Measurements from ENCODE around the gene EPHA8. TPM values are rescaled to one million over a fixed set of nuclear protein-coding genes. Genes with fewer than 3 reads are reported as not detected.

Gene EPHA8
- total RNA-seq, 1 donor from 2014 or later, result not detected

DNA sequence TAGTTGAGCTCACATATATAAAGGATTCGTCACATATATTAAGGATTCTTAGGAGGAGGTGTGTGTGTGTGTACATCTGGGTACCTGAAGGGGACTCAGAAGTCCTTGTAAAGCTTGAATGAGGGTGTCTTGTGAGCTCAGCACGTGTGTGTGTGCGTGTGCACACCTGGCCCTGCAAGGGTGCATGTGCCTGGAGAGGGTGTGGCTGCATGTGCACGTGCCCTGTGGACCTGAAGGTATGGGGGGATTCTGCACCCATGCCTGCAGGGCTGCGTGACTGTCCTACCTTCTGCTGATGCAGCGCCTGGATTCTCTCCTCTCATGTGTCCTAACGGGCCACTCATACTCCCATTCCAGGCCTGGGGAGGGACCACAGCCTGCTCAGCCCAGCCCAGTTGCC is 24.0 kb downstream of the EPHA8 start:
- Mint-ChIP-seq H3K4me3 (no peak overlapping the region), H3K27ac (no peak overlapping the region), H3K36me3 (no peaks in the 10 kb centered on the region), H3K27me3 (ENCODE audit: low read depth) (peaks cover 39% of the 10 kb centered on the region), H3K9me3 (no peaks in the 10 kb centered on the region), H3K4me1 (no peaks in the 10 kb centered on the region)
- TF ChIP-seq, protein P1, sequence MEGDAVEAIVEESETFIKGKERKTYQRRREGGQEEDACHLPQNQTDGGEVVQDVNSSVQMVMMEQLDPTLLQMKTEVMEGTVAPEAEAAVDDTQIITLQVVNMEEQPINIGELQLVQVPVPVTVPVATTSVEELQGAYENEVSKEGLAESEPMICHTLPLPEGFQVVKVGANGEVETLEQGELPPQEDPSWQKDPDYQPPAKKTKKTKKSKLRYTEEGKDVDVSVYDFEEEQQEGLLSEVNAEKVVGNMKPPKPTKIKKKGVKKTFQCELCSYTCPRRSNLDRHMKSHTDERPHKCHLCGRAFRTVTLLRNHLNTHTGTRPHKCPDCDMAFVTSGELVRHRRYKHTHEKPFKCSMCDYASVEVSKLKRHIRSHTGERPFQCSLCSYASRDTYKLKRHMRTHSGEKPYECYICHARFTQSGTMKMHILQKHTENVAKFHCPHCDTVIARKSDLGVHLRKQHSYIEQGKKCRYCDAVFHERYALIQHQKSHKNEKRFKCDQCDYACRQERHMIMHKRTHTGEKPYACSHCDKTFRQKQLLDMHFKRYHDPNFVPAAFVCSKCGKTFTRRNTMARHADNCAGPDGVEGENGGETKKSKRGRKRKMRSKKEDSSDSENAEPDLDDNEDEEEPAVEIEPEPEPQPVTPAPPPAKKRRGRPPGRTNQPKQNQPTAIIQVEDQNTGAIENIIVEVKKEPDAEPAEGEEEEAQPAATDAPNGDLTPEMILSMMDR (IDR thresholded peaks at IDR 0.05; ENCODE audit: unreplicated experiment), result no peak
- DNase-seq (ENCODE audit: low spot score in 2 of 2, unreplicated experiment in 2 of 2), result no peak

DNA sequence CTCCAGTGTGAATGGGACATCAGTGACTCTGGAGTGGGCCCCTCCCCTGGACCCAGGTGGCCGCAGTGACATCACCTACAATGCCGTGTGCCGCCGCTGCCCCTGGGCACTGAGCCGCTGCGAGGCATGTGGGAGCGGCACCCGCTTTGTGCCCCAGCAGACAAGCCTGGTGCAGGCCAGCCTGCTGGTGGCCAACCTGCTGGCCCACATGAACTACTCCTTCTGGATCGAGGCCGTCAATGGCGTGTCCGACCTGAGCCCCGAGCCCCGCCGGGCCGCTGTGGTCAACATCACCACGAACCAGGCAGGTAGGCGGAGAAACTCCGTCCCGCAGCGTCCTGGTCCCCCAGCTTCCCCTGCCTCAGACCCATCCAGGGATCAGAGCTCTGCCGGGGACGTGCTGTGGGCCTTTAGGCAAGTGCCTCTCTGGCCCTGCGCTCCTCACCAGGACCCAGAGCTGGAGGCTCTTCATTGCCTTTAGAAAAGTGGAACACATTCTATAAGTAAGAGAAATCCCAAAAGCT is 25.7 kb downstream of the EPHA8 start:
- Mint-ChIP-seq H3K9me3 (no peaks in the 10 kb centered on the region), H3K27ac (no peak overlapping the region)

DNA sequence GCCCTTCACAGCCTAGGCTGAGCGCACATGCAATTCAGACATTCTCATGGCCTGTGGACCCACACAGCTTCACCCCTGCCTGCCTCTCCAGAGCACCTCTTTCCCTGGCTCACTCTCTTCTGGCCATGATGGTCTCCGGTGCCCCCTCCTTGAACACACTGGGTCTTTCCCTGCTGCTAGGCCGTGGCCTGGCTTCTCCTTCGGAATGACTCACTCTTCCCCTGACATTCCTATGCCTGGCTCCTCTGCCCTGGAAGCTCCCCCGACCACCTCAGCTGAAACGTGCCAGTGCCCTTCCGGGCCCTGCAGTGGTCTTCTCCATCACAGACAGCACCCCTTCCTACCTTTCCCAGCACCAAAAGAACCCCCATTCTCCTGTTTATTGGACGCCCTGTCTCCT is 28.3 kb downstream of the EPHA8 start:
- H3K9me3 Mint-ChIP-seq, result no peaks in the 10 kb centered on the region
- no peak overlapping the region for H3K27ac Mint-ChIP-seq
- H3K4me1 Mint-ChIP-seq, result no peaks in the 10 kb centered on the region
- peaks cover 57% of the 10 kb centered on the region for H3K27me3 Mint-ChIP-seq (ENCODE audit: low read depth)
- no peak for DNase-seq (ENCODE audit: low spot score in 2 of 2, unreplicated experiment in 2 of 2)
- no peak overlapping the region for H3K4me3 Mint-ChIP-seq
- TF ChIP-seq, protein P1 (IDR thresholded peaks at IDR 0.05; ENCODE audit: unreplicated experiment), result no peak
- H3K36me3 Mint-ChIP-seq, result no peaks in the 10 kb centered on the region

More for the DNA sequence above, 25.7 kb downstream of the EPHA8 start:
- TF ChIP-seq, protein P1 (IDR thresholded peaks at IDR 0.05; ENCODE audit: unreplicated experiment), result no peak
- no peak for DNase-seq (ENCODE audit: low spot score in 2 of 2, unreplicated experiment in 2 of 2)
- no peaks in the 10 kb centered on the region for H3K4me1 Mint-ChIP-seq
- peaks cover 49% of the 10 kb centered on the region for H3K27me3 Mint-ChIP-seq (ENCODE audit: low read depth)
- no peaks in the 10 kb centered on the region for H3K36me3 Mint-ChIP-seq
- H3K4me3 Mint-ChIP-seq, result no peak overlapping the region

DNA sequence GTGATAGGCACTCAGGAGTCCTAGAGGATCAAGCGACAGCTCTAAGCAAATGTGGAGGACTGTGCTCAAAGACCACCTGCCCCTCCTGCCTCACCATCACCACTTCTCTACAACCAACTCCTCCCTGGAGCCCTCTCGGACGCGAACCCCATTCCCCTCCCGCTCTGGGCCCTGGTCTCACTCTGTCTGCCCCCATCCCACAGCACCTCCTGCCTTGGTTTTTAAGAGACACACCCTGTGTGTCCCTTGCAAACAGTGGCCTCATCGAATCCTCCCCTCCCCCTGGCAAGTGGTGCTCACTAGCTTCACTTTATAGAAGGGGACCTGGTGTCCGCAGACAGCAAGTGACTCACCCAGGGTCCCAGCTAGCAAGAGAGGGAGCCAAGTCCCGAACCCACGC is 28.8 kb downstream of the EPHA8 start:
- peaks cover 58% of the 10 kb centered on the region for H3K27me3 Mint-ChIP-seq (ENCODE audit: low read depth)
- no peaks in the 10 kb centered on the region for H3K4me1 Mint-ChIP-seq
- no peak overlapping the region for H3K27ac Mint-ChIP-seq
- no peak for DNase-seq (ENCODE audit: low spot score in 2 of 2, unreplicated experiment in 2 of 2)
- H3K9me3 Mint-ChIP-seq, result no peaks in the 10 kb centered on the region
- no peak overlapping the region for H3K4me3 Mint-ChIP-seq
- TF ChIP-seq, protein P1 (IDR thresholded peaks at IDR 0.05; ENCODE audit: unreplicated experiment), result no peak
- no peaks in the 10 kb centered on the region for H3K36me3 Mint-ChIP-seq

DNA sequence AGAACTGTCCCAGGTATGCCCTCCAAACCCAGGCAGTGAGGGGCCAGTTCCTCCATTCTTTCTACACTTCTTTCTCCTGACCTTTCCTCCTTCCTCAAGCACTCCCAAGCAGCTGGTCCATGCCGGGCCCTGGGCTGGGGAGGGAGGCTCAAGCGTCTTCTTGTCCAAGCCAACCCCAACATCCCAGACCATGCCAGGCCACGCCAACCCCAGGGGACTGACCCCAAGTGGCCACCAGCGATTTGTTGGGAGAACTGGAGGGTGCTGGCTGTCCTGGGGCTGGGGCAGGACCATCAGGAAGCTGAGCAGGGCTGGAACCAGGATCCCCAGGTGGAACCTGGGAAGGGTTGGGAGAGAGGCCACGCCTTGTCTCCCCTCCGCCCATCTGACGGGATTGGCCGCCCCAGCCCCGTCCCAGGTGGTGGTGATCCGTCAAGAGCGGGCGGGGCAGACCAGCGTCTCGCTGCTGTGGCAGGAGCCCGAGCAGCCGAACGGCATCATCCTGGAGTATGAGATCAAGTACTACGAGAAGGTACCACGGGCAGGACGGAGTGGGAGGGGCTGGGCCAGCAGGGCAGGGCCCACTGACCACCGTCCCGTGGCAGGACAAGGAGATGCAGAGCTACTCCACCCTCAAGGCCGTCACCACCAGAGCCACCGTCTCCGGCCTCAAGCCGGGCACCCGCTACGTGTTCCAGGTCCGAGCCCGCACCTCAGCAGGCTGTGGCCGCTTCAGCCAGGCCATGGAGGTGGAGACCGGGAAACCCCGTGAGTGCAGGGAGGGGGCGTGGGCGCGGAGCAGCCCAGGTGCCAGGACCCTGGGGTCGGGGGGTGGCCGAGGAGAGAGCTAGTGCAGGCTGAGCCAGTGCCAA is 29.9 kb downstream of the EPHA8 start:
- H3K36me3 Mint-ChIP-seq, result no peaks in the 10 kb centered on the region
- H3K4me1 Mint-ChIP-seq, result no peaks in the 10 kb centered on the region
- no peak overlapping the region for H3K27ac Mint-ChIP-seq
- peaks cover 58% of the 10 kb centered on the region for H3K27me3 Mint-ChIP-seq (ENCODE audit: low read depth)
- no peak for DNase-seq (ENCODE audit: low spot score in 2 of 2, unreplicated experiment in 2 of 2)
- H3K9me3 Mint-ChIP-seq, result no peaks in the 10 kb centered on the region
- TF ChIP-seq, protein P1 (IDR thresholded peaks at IDR 0.05; ENCODE audit: unreplicated experiment), result no peak
- H3K4me3 Mint-ChIP-seq, result no peak overlapping the region
